Ramos (cell line): ENCODE data around the gene SLAMF8.

Experiments
- in situ Hi-C: fragments of 300-500 bp; cut with MboI; formaldehyde crosslinking; loops from one replicate; pipeline ENCODE4 v1.14.3; 2022; ENCODE audit warnings: low sequenced_read_pairs; ENCODE audit not compliant: unreplicated experiment

SLAMF8 gene

DNA sequence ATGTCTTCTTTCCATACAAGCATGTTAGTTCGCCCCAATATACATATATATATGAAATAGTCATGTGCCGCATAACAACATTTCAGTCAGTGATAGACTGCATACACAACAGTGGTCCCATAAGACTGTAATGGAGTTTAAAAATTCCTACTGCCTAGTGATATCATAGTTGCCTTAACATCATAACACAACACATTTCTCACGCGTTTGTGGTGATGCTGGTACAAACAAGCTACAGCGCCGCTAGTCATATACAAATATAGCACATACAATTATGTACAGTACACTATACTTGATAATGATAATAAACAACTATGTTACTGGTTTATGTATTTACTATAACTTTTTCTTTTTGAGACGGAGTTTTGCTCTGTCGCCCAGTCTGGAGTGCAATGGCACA, 10.7 kb upstream of the SLAMF8 start:
- in situ Hi-C loops: no loop called here

DNA sequence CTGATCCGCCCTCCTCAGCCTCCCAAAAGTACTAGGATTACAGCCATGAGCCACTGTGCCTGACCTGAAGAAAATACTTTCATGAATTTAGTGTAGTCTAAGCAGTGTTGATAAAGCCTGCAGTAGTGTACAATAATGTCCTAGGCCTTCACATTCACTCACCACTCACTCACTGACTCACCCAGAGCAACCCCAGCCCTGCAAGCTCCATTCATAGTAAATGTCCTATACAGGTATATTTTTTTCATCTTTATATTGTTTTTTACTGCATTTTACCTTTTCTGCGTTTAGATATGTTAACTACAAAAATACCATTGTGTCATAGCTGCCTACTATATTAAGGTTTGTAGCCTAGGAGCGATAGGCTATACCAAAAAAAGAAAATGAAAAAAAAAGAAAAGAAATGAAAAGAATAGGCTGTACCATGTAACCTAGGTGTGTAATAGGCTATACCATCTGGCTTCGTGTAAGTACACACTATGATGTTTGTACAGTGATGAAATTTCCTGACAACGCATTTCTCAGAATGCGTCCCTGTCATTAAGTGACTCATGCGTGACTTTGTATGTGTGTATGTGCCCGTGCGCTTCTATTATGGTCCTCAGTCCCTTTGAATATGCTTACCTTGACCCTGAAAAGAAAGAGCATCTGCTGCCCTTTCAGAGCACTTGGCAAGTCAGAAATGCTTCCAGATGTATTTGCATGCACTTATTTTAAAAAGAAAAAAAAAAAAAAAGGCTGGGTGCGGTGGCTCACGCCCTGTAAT, 9.2 kb upstream of the SLAMF8 start:
- in situ Hi-C loops: no loop called here

DNA sequence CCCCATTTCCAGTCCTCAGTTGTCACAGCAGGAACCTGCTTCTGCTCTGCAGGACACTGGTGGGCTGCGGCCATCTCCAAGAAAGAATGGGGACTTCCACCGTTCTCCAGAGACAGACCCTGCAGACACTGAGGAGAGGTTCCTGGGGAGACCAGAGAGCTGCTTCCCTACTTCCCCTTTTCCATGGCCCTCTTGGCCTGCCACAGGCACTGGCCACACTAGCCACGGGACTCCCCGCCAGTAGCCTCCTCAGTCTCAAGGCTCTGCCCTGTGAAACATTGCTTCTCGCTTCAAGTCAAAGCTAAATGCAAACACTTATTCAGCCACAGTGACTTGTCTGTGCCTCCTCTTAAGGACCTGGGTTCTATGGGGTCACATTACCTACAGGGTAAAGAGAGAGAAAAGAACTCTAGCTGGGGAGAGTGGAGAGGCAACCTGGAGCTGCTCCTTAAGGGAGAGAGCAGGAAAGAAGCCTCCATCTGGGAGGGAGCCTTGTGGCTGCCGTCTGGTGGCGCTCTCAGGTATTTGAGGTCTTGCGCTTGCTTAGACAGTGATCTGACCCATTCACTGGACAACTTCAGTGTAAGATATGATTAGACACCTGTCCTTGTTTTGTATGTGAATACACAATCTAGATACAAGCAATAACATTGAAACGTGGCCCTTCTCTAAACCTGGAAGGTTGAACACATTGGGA, 5.4 kb upstream of the SLAMF8 start:
- in situ Hi-C loops: no loop called here

DNA sequence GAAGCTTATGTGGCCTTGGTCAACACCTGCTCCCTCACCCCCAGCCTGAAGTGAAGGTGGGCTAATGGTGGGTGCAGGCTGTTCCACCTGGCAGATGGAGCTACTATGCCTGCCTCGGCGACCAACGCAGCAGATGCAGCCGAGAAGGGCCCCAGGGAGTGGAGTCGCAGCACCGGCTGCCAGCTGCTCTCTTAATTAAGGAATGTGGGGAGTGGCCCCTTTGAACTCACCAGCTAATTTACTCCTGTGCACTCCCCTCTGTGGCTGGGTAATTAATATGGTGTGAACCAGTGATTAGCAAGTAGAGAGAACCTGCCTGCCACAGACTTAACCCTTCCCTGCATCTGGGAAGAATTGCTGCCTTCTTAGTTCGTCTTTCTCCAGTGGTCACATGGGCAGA, 3.3 kb upstream of the SLAMF8 start:
- in situ Hi-C loops: no loop called here

DNA sequence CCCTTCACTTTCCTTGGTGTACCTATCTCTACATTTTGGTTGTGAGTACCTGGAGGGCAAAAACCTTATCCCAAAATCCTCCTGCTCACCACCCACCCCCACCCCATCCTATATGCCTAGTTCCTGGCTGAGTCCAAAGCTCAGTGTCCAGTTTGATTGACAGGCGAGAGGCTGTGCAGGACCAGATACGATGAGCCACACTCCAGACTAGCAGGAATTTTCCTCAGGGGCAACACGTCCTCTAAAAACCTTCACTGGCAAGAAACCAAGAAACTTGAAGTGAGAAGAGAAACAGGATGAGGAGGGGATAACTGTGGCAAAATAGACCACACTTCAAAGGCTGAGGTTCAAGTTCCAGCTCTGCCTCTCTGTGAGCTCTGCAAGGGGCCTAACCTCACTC, 1.1 kb upstream of the SLAMF8 start:
- in situ Hi-C loops: no loop called here

DNA sequence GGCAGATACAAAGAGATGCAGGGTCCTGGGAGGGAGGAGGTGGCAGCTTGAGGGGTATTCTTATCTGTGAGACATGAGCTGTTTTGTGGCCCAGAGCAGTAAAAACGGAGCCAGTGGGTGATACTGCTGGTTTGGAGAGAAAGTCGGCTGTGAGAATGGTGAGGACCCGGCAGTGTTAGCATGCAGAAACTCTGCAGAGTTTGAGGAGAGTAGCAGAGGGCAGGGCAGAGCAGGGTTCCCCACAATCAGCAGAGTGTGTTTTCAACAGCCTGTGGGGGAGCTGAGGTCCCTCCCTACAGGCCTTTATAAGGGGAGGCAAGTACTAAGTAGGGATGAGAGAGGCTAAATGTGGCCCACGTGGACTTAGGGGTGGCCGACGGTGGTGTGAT, 423 bp downstream of the SLAMF8 start:
- in situ Hi-C loops: no loop called here

DNA sequence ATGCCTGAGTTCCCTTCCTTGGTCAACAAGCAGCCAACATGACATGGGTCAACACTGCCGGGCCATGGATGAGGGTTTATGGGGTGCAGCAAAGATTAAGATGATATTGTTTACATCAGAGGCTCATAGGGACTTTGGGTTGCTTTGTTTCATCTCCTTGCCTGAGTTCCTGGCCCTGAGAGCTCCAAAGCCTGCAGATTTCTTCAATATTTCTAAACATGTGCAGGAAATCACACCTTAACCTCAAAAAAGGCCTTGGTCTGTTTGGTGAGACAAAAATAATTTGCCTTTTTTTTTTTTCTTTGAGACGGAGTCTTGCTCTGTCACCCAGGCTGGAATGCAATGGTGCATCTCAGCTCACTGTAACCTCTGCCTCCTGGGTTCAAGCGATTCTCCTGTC, 876 bp downstream of the SLAMF8 start:
- in situ Hi-C loops: no loop called here

DNA sequence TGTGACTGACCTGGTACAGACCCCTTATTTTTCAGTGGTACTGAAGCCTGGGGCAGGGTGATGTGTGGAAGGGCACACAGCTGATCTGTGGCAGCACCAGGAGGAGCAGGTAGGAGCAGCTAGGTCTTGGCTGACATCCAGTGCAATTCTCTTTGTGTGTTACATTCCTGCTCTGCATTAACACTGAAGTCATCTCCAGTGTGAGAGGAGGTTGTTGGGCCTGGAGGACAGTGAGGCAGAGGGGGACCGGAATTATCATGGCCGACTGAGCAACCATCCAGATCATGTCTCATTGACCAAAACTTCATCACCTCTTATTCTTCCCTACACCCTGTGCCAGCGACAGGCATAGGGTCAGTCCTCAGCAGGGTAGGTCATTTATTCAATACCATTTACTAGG, 1.5 kb downstream of the SLAMF8 start:
- in situ Hi-C loops: no loop called here

DNA sequence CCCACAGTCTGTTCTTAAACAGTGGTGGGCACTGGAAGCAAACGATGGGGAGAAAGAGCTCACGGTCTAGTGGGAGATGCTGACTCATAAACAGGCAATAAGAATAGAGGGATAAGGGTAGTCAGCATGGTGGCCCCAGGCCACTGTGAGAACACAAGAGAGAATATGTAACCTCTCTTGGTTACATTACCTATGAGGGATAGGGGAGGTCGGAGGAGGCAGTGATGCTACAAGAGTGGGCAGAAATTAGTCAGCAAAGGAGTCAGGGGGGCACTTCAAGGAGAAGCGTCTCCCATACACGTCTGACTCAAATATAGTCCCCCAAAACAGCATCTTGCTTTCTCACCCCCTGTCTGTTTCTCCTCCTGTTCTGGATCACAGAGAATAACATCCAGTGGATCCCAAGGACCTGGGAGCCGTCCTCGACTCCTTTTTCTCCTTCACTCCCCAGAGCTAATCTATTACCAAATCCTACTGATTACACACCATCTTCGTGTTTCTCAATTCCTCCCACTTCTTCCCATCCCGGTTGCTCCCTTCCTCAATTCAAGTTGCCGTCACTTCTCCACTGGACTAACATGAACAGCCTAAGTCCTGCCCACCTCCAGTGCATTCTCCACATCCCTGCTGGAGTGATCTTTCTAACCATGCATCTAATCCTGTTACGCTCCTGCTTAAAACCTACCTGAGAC, 2.1 kb downstream of the SLAMF8 start:
- in situ Hi-C loops: no loop called here

DNA sequence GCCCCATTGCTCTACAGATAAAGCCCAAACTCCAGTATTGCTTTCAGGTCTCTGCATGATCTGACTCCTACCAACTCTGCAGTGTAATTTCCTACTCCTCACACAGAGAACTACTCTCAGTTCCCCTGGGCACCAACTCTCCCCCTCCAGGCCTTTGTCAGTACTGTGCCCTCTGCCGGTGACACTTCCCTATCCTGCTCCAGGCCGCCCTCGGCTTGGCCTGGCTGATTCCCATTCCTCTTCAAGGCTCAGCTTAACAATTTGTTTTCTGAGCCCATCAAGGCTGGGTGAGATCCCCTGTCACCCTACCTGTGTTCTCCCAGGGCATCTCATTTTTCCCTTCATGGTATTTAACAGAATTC, 2.6 kb downstream of the SLAMF8 start:
- in situ Hi-C loops: no loop called here

DNA sequence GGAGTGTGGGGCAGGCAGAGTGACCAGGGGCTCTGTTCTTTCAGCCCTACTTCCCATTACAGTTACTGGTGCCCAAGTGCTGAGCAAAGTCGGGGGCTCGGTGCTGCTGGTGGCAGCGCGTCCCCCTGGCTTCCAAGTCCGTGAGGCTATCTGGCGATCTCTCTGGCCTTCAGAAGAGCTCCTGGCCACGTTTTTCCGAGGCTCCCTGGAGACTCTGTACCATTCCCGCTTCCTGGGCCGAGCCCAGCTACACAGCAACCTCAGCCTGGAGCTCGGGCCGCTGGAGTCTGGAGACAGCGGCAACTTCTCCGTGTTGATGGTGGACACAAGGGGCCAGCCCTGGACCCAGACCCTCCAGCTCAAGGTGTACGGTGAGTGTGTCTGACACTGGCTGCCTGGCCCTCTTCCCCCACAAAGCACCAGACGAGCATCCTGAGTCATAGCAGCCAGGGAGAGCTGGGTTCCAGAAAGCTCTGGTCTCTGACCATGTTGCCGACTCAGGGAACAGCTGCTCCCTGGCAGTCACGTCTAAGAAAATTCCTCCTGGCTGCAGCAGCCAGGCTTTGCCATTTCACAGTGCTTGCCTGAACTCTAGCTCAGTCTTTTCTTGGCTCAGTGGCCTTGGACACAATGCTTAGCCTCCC, 3.3 kb downstream of the SLAMF8 start:
- in situ Hi-C loops: no loop called here

DNA sequence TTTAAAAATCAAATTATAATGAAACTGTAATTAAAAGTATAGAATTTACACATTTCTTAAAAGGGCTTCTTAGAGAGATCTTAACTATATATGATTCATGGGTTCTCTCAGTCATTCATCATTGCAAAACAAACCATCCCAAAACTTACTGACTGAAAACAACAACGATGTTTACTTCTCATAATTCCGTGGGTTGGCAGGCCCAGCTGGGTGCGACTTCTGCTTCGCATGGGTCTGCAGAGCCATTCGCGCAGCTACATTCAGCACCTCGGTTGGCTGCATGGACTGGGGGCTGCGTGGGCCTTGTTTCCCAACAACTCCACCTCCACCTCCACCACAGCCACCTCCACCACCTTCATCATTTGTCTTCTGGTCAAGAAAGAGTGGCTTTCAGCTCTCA, 4.0 kb downstream of the SLAMF8 start:
- in situ Hi-C loops: no loop called here

DNA sequence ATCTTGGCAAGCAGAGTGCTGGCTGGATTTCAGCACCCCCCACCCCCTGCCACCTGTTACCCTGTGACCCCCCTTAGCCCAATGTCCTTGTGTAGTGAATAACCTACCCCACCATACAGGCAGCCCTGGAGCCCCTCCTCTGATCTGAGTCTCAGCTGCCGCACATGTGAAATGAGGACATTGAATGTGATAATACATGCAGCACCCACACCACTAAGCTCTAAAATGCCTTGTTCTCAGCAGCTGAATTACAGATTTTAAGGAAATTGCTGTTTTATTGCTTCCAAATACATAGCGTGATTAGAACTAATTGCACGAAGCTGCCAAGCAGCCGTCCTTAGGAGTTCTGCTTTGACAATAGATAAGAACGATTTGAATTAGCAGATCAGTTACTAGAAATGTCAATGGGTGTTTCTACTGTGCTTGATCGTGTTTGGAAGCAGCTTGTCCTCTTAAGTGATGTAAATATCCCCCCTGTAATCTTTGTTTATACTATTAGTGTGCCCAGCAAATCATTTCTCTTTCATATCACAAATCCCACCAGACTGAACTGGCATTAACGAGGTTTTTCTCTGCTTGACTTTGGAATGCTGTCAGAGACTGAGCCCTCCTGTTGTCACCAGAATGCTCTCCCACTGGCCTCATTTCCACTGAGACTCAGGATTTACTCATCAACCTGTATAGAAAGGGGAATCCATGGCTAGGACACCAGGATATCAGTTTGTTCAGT, 4.9 kb downstream of the SLAMF8 start:
- in situ Hi-C loops: no loop called here

DNA sequence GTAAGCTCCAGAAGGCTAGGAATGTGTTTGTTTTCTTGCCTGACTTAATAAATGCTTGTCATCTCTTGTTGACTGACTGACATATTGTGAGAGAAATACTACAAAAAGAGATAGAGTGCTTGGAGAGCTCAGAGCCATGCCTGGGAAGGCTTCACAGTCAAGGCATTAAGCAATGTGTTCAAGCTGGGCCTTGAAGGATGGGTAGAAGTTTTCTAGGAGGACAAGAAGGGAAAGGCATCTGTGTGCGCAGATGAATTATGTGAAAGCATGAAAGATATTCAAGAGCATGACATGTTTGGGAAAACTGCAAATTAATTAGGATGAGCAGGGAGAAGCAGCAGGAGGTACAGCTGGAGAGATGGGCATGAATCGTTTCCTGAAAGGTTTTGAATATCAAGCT, 5.6 kb downstream of the SLAMF8 start:
- in situ Hi-C loops: no loop called here

DNA sequence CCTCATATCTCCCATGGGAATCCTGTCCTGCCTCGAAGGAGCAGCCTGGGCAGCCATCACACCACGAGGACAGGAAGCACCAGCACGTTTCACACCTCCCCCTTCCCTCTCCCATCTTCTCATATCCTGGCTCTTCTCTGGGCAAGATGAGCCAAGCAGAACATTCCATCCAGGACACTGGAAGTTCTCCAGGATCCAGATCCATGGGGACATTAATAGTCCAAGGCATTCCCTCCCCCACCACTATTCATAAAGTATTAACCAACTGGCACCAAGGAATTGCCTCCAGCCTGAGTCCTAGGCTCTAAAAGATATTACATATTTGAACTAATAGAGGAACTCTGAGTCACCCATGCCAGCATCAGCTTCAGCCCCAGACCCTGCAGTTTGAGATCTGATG, 8.7 kb downstream of the SLAMF8 start:
- in situ Hi-C loops: no loop called here

DNA sequence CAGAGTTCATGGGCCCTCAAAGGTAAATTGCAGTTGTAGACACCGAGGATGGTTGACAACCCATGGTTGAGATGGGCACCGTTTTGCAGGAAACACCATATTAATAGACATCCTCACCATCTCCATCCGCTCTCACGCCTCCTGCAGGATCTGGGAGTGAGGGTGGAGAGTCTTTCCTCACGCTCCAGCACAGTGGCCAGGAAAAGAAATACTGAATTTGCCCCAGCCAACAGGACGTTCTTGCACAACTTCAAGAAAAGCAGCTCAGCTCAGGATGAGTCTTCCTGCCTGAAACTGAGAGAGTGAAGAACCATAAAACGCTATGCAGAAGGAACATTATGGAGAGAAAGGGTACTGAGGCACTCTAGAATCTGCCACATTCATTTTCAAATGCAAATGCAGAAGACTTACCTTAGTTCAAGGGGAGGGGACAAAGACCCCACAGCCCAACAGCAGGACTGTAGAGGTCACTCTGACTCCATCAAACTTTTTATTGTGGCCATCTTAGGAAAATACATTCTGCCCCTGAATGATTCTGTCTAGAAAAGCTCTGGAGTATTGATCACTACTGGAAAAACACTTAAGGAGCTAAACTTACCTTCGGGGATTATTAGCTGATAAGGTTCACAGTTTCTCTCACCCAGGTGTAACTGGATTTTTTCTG, 9.3 kb downstream of the SLAMF8 start:
- in situ Hi-C loops: no loop called here

DNA sequence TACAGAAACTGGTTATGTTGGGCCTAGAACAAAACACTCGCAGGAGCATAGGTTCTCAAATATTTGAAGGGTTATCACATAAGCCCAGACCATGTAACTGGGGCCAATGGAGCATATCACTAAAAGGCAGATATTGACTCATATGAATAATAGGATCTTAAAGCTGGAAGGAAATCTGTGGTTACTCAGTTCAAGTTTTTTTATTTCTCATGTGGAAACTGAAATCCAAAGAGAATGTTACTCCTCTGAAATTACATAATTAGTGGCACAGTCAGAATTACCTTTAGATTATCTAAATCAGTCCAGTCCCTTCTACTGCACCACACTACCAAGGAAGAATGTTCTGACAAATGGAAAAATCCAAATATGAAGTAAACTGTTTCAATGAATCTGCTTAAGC, 12.0 kb downstream of the SLAMF8 start:
- in situ Hi-C loops: no loop called here

DNA sequence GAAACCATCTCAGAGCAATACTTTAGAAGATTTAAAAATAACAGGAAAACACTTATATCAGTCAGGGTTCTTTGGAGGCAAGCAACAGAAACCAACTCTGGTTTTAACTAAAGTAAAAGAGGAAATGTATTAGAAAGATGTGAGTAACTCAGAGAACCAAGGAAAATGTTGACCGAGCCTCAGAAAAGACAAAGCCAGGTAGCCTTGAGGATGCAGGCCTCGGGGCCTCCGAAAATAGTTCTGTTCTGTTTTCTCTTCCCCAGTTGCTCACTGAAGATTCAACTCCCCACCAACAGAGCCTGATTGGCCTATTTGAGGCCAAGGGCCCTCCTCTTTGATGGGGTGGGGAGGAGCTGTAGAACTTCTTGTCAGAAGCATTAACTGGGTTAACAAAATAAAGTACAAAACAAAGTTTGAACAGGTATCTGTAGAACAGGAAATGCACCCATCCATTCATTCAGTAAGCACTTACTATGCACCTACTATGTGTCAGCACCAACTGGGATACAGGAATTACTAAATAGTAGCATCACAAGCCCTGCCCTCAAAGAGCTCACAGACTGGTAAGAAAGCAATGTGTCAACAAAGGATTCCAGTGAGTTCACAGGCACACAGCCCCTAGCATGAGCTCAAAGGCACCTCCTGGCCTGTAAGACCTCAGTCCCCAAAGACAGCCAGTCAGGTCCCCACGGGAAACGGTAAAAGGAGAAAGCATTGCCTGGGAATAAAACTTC, 12.6 kb downstream of the SLAMF8 start:
- in situ Hi-C loops: no loop called here

DNA sequence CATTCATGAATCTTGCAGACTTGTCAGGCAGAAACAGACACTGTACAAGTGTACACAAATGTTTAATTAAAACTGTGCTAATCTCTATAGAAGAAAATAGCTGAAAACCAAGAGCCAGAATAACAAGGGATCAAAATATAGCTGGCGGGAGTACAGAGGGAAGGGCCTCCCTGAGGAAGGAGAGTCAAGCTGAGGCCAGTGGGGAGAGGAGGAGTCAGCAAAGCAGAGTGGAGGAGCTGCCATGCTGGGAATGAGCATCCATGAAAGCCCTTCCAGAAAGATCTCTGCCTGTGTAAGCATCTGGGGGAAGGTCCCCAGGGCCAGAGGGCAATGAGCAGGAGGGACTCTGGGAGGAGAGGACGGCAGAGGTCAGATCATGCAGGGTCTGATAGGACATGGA, 15.1 kb downstream of the SLAMF8 start:
- in situ Hi-C loops: no loop called here
